Body of pancreas (tissue), 4 donors: ENCODE results near the gene NEIL1.
"Not testable (repeated sequence)": the region's sequence is repeated elsewhere in the genome, so short reads cannot be mapped to it uniquely, and the experiment has no call there.

ENCODE experiments used
- POLR2A ChIP-seq, 3 donors: fragments of 450-650 bp; IDR thresholded peaks; one replicate each; pipeline ENCODE4 v1.6.1; 2016; ENCODE audit warnings: antibody characterized with exemption in 3 of 3, mild to moderate bottlenecking in 2 of 3
- TF ChIP-seq, protein P1 (sequence below), 7 experiments: fragments of 450-650 bp in 4 of 7; fragments of 200-600 bp in 3 of 7; sonication (generic) in 3 of 7; IDR thresholded peaks; one replicate each; pipeline ENCODE4 v1.5.1; 2016 to 2019; ENCODE audit warnings: antibody characterized with exemption in 7 of 7

DNA sequence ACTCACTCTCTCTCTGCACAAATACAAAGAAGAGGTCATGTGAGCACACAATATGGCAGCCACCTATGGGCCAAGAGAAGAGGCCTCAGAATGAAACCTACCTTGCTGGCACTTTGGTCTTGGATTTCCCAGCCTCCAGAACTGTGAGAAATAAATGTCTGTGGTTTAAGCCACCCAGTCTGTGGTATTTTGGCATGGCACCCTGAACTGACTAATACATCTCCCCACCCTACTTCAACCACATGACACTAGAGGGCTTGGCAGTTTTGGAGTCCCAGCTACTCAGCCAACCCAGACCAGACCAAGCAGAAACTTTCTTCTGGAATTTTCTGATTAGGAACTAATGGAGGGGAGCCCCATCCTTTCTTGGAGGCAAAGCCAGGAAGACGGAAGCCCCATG lies 34.3 kb upstream of the NEIL1 start:
- TF ChIP-seq, protein P1, sequence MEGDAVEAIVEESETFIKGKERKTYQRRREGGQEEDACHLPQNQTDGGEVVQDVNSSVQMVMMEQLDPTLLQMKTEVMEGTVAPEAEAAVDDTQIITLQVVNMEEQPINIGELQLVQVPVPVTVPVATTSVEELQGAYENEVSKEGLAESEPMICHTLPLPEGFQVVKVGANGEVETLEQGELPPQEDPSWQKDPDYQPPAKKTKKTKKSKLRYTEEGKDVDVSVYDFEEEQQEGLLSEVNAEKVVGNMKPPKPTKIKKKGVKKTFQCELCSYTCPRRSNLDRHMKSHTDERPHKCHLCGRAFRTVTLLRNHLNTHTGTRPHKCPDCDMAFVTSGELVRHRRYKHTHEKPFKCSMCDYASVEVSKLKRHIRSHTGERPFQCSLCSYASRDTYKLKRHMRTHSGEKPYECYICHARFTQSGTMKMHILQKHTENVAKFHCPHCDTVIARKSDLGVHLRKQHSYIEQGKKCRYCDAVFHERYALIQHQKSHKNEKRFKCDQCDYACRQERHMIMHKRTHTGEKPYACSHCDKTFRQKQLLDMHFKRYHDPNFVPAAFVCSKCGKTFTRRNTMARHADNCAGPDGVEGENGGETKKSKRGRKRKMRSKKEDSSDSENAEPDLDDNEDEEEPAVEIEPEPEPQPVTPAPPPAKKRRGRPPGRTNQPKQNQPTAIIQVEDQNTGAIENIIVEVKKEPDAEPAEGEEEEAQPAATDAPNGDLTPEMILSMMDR (IDR thresholded peaks at IDR 0.05), result not testable (repeated sequence)
- TF ChIP-seq POLR2A (IDR thresholded peaks at IDR 0.05), result not testable (repeated sequence)
